NT2/D1 (cell line): ENCODE measurements around the gene ABCB8.

Source experiments
- SUZ12 ChIP-seq: IDR thresholded peaks from 2 replicates; pipeline ENCODE4 v1.6.1; 2011; ENCODE audit not compliant: insufficient read length, insufficient read depth; ENCODE audit errors: extremely low read depth
- YY1 ChIP-seq: IDR thresholded peaks from 2 replicates; pipeline ENCODE4 v1.6.1; 2011; ENCODE audit not compliant: insufficient read length, insufficient read depth

DNA sequence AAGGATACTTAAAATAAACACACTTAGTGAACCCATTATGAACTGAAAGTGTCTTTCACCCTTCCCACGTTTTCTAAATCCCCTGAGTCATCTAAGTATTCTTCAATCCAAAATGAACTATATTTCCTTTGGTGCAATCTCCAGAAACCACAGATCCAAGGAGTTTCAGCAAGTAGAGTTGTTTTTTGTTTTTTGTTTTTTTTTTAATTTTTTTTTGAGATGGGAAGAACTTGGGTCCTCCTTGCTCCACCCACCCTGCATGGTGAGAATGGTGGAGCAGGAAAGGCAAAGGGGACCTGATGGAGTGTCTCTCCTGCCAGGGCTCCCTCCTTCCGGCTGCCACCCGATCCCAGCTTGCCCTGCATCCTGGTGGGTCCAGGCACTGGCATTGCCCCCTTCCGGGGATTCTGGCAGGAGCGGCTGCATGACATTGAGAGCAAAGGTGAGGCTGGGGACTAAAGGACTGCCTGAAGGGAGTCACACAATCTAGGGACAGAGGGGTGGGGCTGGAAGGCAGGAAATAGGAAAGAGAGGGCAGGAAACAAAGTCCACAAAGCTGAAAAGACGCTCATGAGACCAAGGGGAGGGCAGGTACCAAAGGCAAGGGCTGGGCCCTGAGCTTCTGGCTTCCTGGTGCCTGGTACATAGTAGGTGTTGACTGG, 16.1 kb upstream of the ABCB8 start:
- TF ChIP-seq SUZ12 (no peak), YY1 (no peak)
